Uterus (tissue), 2 donors: ENCODE data around the gene NFIA.

Experiments used
- CTCF ChIP-seq, 4 experiments: fragments of 200-600 bp in 2 of 4; fragments of 450-650 bp in 2 of 4; sonication (generic) in 2 of 4; IDR thresholded peaks; one replicate each; pipeline ENCODE4 v1.5.1; 2016 to 2019; ENCODE audit warnings: antibody characterized with exemption in 4 of 4, mild to moderate bottlenecking in 2 of 4, moderate library complexity in 1 of 4
- POLR2A ChIP-seq, 2 donors: fragments of 450-650 bp; IDR thresholded peaks; one replicate each; pipeline ENCODE4 v1.6.1; 2016; ENCODE audit warnings: antibody characterized with exemption in 2 of 2, mild to moderate bottlenecking in 1 of 2, moderate library complexity in 1 of 2

- no peak for TF ChIP-seq POLR2A (IDR thresholded peaks at IDR 0.05)
- TF ChIP-seq CTCF (IDR thresholded peaks at IDR 0.05): no peak
These were observed 33.1 kb downstream of the NFIA start for GRCh38 chr1:61115436-61115835.
